Tibial nerve (tissue), 4 donors: ENCODE results near the gene RCAN2.

Source experiments
- EP300 ChIP-seq, 2 donors: sonication (generic); formaldehyde crosslinking; IDR thresholded peaks; one replicate each; pipeline ENCODE4 v1.6.1; 2017; ENCODE audit warnings: antibody characterized with exemption in 2 of 2, mild to moderate bottlenecking in 1 of 2
- POLR2A ChIP-seq, 2 donors: fragments of 450-650 bp; IDR thresholded peaks; one replicate each; pipeline ENCODE4 v1.6.1; 2017; ENCODE audit warnings: antibody characterized with exemption in 2 of 2, mild to moderate bottlenecking in 2 of 2, moderate library complexity in 2 of 2
- TF ChIP-seq, protein P1 (sequence below), 5 experiments: fragments of 200-600 bp in 3 of 5; fragments of 450-650 bp in 2 of 5; sonication (generic) in 3 of 5; IDR thresholded peaks; one replicate each; pipeline ENCODE4 v1.5.1; 2016 to 2019; ENCODE audit warnings: antibody characterized with exemption in 5 of 5, mild to moderate bottlenecking in 3 of 5, moderate library complexity in 2 of 5

DNA sequence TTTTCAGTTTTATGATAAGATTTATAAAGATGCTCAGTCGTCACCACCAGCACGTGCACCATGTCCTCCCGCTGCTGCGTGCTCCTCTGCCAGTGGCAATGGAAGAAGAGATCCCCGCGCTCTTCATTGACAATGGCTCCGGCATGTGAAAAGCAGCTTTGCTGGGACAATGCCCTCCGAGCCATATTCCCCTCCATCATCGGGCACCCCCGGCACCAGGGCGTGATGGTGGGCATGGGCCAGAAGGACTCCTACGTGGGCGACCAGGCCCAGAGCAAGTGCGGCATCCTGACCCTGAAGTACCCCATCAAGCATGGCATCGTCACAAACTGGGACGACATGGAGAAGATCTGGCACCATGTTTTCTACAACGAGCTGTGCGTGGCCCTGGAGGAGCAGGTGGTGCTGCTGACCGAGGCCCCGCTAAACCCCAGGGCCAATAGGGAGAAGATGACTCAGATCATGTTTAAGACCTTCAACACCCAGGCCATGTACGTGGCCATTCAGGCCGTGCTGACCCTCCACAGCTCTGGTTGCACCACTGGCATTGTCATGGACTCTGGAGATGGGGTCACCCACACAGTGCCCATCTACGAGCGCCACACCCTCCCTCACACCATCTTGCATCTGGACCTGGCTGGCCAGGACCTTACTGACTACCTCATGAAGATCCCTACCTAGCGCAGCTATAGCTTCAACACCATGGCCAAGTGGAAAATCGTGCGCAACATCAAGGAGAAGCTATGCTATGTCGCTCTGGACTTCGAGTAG, 286.2 kb downstream of the RCAN2 start:
- TF ChIP-seq, protein P1, sequence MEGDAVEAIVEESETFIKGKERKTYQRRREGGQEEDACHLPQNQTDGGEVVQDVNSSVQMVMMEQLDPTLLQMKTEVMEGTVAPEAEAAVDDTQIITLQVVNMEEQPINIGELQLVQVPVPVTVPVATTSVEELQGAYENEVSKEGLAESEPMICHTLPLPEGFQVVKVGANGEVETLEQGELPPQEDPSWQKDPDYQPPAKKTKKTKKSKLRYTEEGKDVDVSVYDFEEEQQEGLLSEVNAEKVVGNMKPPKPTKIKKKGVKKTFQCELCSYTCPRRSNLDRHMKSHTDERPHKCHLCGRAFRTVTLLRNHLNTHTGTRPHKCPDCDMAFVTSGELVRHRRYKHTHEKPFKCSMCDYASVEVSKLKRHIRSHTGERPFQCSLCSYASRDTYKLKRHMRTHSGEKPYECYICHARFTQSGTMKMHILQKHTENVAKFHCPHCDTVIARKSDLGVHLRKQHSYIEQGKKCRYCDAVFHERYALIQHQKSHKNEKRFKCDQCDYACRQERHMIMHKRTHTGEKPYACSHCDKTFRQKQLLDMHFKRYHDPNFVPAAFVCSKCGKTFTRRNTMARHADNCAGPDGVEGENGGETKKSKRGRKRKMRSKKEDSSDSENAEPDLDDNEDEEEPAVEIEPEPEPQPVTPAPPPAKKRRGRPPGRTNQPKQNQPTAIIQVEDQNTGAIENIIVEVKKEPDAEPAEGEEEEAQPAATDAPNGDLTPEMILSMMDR (IDR thresholded peaks at IDR 0.05): no peak
- TF ChIP-seq POLR2A (IDR thresholded peaks at IDR 0.05) (no peak), EP300 (IDR thresholded peaks at IDR 0.05) (no peak)
